Activated CD8-positive, alpha-beta memory T cell treated with anti-CD3 and anti-CD28 coated beads for 24 hours (primary cell): ENCODE measurements around the gene KATNA1.
"Not testable (repeated sequence)": the region's sequence is repeated elsewhere in the genome, so short reads cannot be mapped to it uniquely, and the experiment has no call there.

ENCODE experiments used
- DNase-seq: peaks from one replicate; pipeline ENCODE4 v3.0.0-alpha.2; 2020

KATNA1 gene

GRCh38 chr6:149648148-149649145 is at the start of gene KATNA1:
TSS of gene KATNA1 (minus strand) at chr6:149648714. CDS start at chr6:149638547, 10,167 bp downstream.
- DNase-seq: peak; percentile 96

DNA sequence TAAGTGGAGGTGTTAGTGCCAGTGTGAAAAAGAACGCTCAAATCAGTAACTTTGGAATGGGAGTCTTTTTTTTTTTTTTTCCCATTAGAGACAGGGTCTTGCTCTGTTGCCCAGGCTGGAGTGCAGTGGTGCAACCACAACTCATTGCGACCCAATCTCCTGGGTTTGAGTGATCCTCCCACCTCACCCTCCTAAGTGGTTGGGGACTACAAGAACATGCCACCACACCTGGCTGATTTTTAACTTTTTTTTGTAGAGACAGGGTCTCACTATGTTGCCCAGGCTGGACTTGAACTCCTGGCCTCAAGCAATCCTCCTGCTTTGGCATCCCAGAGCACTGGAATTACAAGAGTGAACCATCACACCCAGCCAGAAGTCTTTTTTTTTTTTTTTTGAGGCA is 49.7 kb upstream of the KATNA1 start:
- no peak for DNase-seq

GRCh38 chr6:149696901-149697300 is 48.4 kb upstream of the KATNA1 start:
- no peak for DNase-seq

DNA sequence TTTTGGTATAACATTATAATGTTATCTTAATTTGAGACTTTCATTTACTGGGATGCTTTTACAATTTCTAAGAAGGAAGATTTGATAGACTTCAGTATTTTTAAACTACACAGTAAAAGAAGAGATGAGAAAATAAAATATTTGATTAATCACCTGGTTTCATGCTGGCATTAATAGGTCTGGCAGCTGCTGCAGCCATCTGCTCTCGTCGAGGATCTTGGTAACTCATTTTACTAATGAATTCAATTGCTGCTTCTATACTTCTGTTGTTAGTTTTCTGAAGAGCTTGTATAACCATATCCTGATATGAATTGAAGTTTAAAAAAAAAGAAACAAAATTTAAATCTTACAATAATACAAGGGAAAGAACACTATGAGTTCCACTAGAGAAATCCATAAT is 46.4 kb upstream of the KATNA1 start:
- DNase-seq: no peak

GRCh38 chr6:149691201-149691600 is 42.7 kb upstream of the KATNA1 start:
- DNase-seq: no peak

DNA sequence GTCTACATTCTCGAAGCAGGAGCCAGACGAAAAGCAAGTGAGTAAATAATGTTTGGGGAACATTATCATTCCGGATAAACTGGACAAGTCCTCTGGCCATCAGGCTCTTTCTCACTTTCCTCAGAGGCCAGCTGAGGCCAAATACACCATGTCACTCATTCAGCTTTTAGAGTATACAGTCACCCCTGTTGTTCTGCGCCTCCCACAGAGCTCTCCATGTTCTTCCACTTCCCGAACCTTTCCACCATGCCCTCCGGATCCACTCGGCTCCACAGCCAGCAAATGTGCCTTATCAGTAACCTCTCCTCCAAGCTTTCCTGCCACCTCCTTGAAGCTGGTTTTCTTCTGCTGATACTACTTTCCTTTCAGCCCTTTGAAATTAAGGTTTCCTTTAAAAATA is 37.7 kb upstream of the KATNA1 start:
- DNase-seq: no peak

DNA sequence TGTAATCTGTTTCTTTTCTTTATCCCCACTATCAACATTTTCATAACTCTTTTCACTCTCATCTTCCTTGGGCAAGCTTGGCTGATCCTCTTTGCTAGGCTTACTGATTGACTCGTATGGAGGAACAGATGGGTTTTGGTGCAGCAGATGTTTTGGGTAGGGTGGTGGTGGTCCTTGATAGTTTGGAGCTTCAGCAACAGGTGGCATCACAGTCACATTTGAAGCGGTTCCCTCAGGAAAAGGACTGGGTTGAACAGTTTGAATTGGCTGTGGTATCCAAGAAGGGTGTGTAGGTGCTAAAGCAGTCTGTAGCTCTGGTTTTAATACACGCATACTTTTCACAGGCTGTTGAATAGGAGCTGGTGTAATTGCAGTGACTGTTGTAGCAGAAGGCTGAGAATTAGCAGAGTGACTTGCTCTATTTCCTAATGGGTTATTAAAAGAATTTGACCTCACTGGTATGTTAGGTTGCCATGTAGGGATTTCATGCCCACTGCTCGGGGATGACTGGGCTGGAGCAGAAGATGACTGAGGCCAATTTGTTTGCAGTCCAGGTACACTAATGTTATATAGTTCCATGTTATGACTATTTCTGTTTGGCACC is 34.8 kb upstream of the KATNA1 start:
- no peak for DNase-seq

- DNase-seq: not testable (repeated sequence)
These were observed 33.3 kb upstream of the KATNA1 start for GRCh38 chr6:149681845-149682244.

DNA sequence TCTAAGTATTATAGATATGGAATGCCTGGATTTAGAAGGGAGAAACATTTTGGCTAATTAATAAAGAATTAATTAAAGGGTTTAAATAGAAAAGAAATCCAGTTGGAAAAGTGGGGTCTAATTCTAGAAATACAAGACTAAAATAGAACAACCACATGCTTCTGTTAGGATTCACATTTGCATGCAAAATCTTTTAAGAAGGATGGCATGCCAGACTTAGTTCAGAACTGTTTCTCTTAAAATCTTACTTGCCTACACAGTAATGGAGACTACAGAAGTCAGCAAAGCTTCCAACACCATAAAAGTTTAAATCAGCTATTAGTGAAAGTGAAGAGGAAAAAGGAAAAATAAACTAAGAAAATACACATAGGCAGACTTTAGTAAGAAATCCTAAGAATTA is 32.7 kb upstream of the KATNA1 start:
- DNase-seq: no peak

- DNase-seq: no peak
These were observed 32.0 kb upstream of the KATNA1 start for GRCh38 chr6:149680503-149680902.

GRCh38 chr6:149672265-149672664 is 23.8 kb upstream of the KATNA1 start:
- DNase-seq: not testable (repeated sequence)

DNA sequence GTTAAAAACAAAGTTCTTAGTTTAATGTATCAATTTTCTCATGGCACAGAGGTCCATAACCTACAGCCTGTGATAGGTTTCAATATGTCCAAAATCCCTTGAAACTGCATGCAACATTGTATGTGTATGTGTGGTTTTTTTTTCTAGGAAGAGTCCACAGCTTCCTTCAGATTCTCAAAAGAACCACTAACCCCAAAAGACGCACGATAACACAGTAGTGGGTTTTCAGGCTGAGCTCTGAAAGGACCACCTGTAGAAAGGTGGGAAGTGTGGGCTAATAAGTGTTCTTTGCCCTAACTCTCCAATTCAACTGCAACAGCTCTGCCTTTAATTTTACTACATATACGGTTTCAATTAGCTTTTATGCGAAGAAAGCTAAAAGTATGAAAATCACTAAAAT is 11.5 kb upstream of the KATNA1 start:
- no peak for DNase-seq

GRCh38 chr6:149657441-149657840 is 8.9 kb upstream of the KATNA1 start:
- DNase-seq: no peak

- DNase-seq: no peak
These were observed 2.5 kb upstream of the KATNA1 start for GRCh38 chr6:149651056-149651455.

GRCh38 chr6:149646599-149646998 is 1.9 kb downstream of the KATNA1 start:
- no peak for DNase-seq

- DNase-seq: no peak
These were observed 5.5 kb downstream of the KATNA1 start for GRCh38 chr6:149642829-149643580.

- no peak for DNase-seq
These were observed 12.4 kb downstream of the KATNA1 start for GRCh38 chr6:149636124-149636523.

- no peak for DNase-seq
These were observed 14.2 kb downstream of the KATNA1 start for GRCh38 chr6:149634315-149634714.

- DNase-seq: no peak
These were observed 19.5 kb downstream of the KATNA1 start for GRCh38 chr6:149628875-149629510.

- DNase-seq: no peak
These were observed 20.8 kb downstream of the KATNA1 start for GRCh38 chr6:149627672-149628071.

- no peak for DNase-seq
These were observed 32.7 kb downstream of the KATNA1 start for GRCh38 chr6:149615805-149616204.

DNA sequence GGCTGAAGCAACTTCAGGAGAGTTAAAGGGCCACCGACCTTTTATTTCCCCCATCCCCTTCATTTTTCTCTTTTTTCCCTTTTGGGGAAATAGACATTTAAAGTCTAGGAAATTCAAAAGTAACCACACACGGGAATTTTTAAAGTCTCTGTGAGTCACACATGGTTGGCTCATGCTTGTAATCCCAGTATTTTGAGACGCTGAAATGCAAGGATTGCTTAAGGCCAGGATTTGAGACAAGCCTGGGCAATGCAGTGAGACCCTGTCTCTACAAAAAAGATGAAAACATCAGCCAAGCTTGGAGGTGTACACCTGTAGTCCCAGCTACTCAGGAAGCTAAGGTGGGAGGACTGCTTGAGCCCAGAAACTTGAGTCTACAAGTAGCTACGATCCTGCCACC is 34.2 kb downstream of the KATNA1 start:
- no peak for DNase-seq
